HepG2 (cell line): ENCODE measurements around the gene ENDOU. TPM values are rescaled to one million over a fixed set of nuclear protein-coding genes. Genes with fewer than 3 reads are reported as not detected.

Experiments
- ATAC-seq: fragments of 200-7000 bp; cut with Tn5 transposase; 3 replicates; pipeline ENCODE4 v1.9.1; 2020; ENCODE audit warnings: mild to moderate bottlenecking, moderate library complexity
- BruUV-seq: library from RNA; stranded (reverse); fragments of 400-500 nt; replicated peaks from 2 replicates; lab custom pipeline; 2021; lab: Mats Ljungman, UMichigan
- CTCF ChIA-PET: fragments of 300-600 bp; formaldehyde crosslinking; extraction: SDS; loops from one replicate; lab custom pipeline; 2021; ENCODE audit warnings: low total read pairs, inconsistent platforms, low intra/inter-chr PET ratio; lab: Yijun Ruan, JAX
- POLR2A ChIA-PET: fragments of 350-600 bp; sonication (Branson Sonifier 250); formaldehyde crosslinking; loops from one replicate; lab custom pipeline; 2020; ENCODE audit warnings: antibody characterized with exemption, inconsistent platforms; lab: Yijun Ruan, JAX
- DNase-seq: peaks from one replicate; pipeline ENCODE4 v3.0.0-alpha.2; 2015; ENCODE audit warnings: low spot score
- FAIRE-seq: peaks from 3 replicates; lab custom pipeline; 2011; peaks lifted over from hg19 to GRCh38; lab: Jason Lieb, UNC
- H2AFZ ChIP-seq: one replicate; pipeline ENCODE4 v1.6.1; 2011; ENCODE audit warnings: low read length, inconsistent platforms
- H3K27ac ChIP-seq: fragments of 300-600 bp; 3 replicates; pipeline ENCODE4 v1.8.0; 2011; ENCODE audit warnings: mixed run types, mild to moderate bottlenecking, mixed read lengths, low read length, inconsistent platforms; ENCODE audit not compliant: insufficient read depth; ENCODE audit errors: extremely low read length
- H3K27me3 ChIP-seq, 2 experiments: fragments of 200-600 bp in 1 of 2; 2 replicates in 1 of 2; 3 replicates in 1 of 2; pipeline versions ENCODE4 v1.6.0 to v1.8.0; 2011; ENCODE audit warnings: low read length in 2 of 2, mild to moderate bottlenecking in 2 of 2, moderate library complexity in 2 of 2, inconsistent platforms in 1 of 2; ENCODE audit not compliant: insufficient read depth in 2 of 2, control insufficient read depth in 1 of 2
- H3K36me3 ChIP-seq, 2 experiments: fragments of 200-600 bp in 1 of 2; replicated peaks in 1 of 2; 2 replicates in 1 of 2; 3 replicates in 1 of 2; pipeline versions ENCODE4 v1.5.1 to v1.8.0; 2011; ENCODE audit warnings: low read length in 2 of 2, inconsistent platforms in 1 of 2; ENCODE audit not compliant: insufficient read depth in 2 of 2, control insufficient read depth in 1 of 2
- H3K4me1 ChIP-seq: 2 replicates; pipeline ENCODE4 v1.5.1; 2012; ENCODE audit warnings: low read length, inconsistent platforms; ENCODE audit not compliant: insufficient read depth
- H3K4me2 ChIP-seq: 2 replicates; pipeline ENCODE4 v1.6.0; 2011; ENCODE audit warnings: low read depth, low read length, inconsistent platforms
- H3K4me3 ChIP-seq, 3 experiments: fragments of 200-600 bp in 1 of 3; sonication (generic), shearing (Covaris generic) in 1 of 3; replicated peaks in 1 of 3; 2 replicates each; pipeline ENCODE4 v1.5.1; 2011 to 2016; ENCODE audit warnings: low read length in 3 of 3, inconsistent platforms in 2 of 3, low read depth in 2 of 3, mild to moderate bottlenecking in 2 of 3, control low read depth in 1 of 3, mixed read lengths in 1 of 3; ENCODE audit not compliant: insufficient read depth in 1 of 3
- H3K79me2 ChIP-seq: one replicate; pipeline ENCODE4 v1.6.1; 2011; ENCODE audit warnings: low read length, inconsistent platforms; ENCODE audit not compliant: insufficient read depth
- H3K9ac ChIP-seq: 2 replicates; pipeline ENCODE4 v1.6.0; 2011; ENCODE audit warnings: mild to moderate bottlenecking, low read depth, low read length, inconsistent platforms; ENCODE audit not compliant: insufficient read depth
- H3K9me3 ChIP-seq: 2 replicates; pipeline ENCODE4 v1.5.1; 2012; ENCODE audit warnings: mild to moderate bottlenecking, low read length
- H4K20me1 ChIP-seq: 2 replicates; pipeline ENCODE4 v1.6.0; 2011; ENCODE audit warnings: inconsistent platforms, mild to moderate bottlenecking, low read length, moderate library complexity; ENCODE audit not compliant: insufficient read depth
- RFX1 ChIP-seq: fragments of 450-650 bp; IDR thresholded peaks from 2 replicates; pipeline ENCODE4 v1.6.1; 2017
- ZFP36 ChIP-seq: fragments of 150-350 bp; IDR thresholded peaks from 2 replicates; pipeline ENCODE4 v1.6.1; 2018; ENCODE audit warnings: borderline replicate concordance, low read length, low read depth; ENCODE audit not compliant: partially characterized antibody
- ZFP41 ChIP-seq: sonication (generic); formaldehyde crosslinking; IDR thresholded peaks from 2 replicates; pipeline ENCODE4 v1.4.0; 2020; ENCODE audit warnings: mild to moderate bottlenecking, missing genetic modification reagents, borderline replicate concordance
- ZFY ChIP-seq: sonication (generic); formaldehyde crosslinking; IDR thresholded peaks from 2 replicates; pipeline ENCODE4 v1.4.0; 2020; ENCODE audit warnings: missing genetic modification reagents
- ZNF232 ChIP-seq: sonication (generic); formaldehyde crosslinking; IDR thresholded peaks from 2 replicates; pipeline ENCODE4 v1.4.0; 2020; ENCODE audit warnings: missing genetic modification reagents, borderline replicate concordance
- ZNF343 ChIP-seq: sonication (generic); formaldehyde crosslinking; IDR thresholded peaks from 2 replicates; pipeline ENCODE4 v1.4.0; 2020; ENCODE audit warnings: mild to moderate bottlenecking, missing genetic modification reagents
- WGBS: methylation state at CpG from one replicate; pipeline ENCODE4 v1.1.6; 2017; ENCODE audit warnings: low lambda C conversion rate; 5-methylcytosine and 5-hydroxymethylcytosine counted together
- in situ Hi-C: cut with HindIII; loops from 2 replicates; pipeline ENCODE4 v1.10.0; 2017; ENCODE audit warnings: low pct_unique_long_range_greater_than_20kb; ENCODE audit not compliant: extremely low pct_ligation_motif_present
- intact Hi-C: fragments of 100-400 bp; cut with micrococcal nuclease; formaldehyde crosslinking; loops from one replicate; pipeline ENCODE4 v1.10.0; 2022; ENCODE audit not compliant: unreplicated experiment
- polyA plus RNA-seq, 8 experiments: library from polyadenylated mRNA; depleted of rRNA in 3 of 8; stranded (reverse) in 7 of 8; unstranded in 1 of 8; fragments of >200 nt; fragmentation: Illumina TruSeq in 4 of 8; extraction: Trizol in 4 of 8; gene quantifications; 2 replicates each; pipeline versions ENCODE4 v1.2.1 to v1.2.3, GENCODE V29; 2011 to 2016; ENCODE audit warnings: low read depth in 4 of 8, missing spikeins in 1 of 8, mixed read lengths in 1 of 8; ENCODE audit not compliant: insufficient read depth in 1 of 8
- total RNA-seq, 5 experiments: library from RNA; depleted of rRNA; stranded (reverse); fragments of >200 nt; fragmentation: Illumina TruSeq; extraction: Trizol; gene quantifications; 2 replicates each; pipeline ENCODE4 v1.2.3, GENCODE V29; 2016; ENCODE audit warnings: low read depth in 1 of 5
- TF ChIP-seq, protein P1 (sequence below): sonication (generic); formaldehyde crosslinking; IDR thresholded peaks from 2 replicates; pipeline ENCODE4 v1.5.0; 2020; ENCODE audit warnings: missing genetic modification reagents
- TF ChIP-seq, protein P2 (sequence below): sonication (generic); formaldehyde crosslinking; conservative IDR thresholded peaks from 2 replicates; pipeline ENCODE4 v1.4.0; 2020; ENCODE audit warnings: missing genetic modification reagents
- TF ChIP-seq, protein P3 (sequence below): sonication (generic); formaldehyde crosslinking; IDR thresholded peaks from 2 replicates; pipeline ENCODE4 v1.5.0; 2020; ENCODE audit warnings: missing genetic modification reagents
- TF ChIP-seq, protein P4 (sequence below): sonication (generic); formaldehyde crosslinking; IDR thresholded peaks from 2 replicates; pipeline ENCODE4 v1.4.0; 2020; ENCODE audit warnings: missing genetic modification reagents
- TF ChIP-seq, protein P5 (sequence below): sonication (generic); formaldehyde crosslinking; IDR thresholded peaks from 2 replicates; pipeline ENCODE4 v1.4.0; 2020; ENCODE audit warnings: mild to moderate bottlenecking, missing genetic modification reagents, borderline replicate concordance

The ENDOU gene
- total and polyA plus RNA-seq, 2 of the 13 experiments (the other 11 are each of a cell fraction or from before 2014, with no cell fraction given), result not detected

DNA sequence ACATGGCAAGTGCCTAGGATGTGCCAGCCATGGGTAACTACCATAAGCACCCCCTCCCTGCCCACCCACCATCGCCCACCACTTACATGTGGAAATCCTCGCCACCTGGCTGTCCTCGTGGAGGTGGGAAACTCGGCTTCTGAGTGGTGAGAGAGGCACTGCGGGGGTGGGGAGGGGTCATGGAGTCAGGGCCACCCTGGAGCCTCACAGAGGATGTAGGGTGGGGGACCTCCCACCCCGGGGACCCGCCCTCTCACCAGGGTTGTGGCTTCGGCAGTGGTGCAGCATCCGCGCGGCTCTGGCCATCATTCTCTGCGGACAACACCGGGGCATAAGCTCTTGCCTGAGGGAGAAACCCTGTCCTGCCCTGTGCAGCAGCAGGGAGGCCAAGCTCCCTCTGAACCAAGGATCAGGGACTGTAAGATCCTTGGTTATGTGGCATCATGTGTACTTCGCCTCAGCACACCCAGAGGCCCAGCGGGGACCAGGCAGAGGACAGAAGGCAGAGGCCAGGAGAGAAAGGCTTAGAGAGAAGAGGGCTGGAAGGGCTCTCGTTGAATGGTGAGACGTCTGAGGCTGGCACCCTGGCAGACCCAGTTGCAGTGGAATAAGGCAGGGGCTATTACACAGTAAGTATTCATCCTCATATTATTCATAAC is 12.8 kb upstream of the ENDOU start:
- 15% methylated on average over 10 of the region's 17 CpGs for WGBS
- H3K4me3 ChIP-seq, result no peak overlapping the region
- POLR2A ChIA-PET, result no interaction called here

More for the DNA sequence above, 12.8 kb upstream of the ENDOU start:
- DNase-seq (no peak), ATAC-seq (no peak), FAIRE-seq (no peak)
- no peaks in the 10 kb centered on the region for H3K36me3 ChIP-seq
- CTCF ChIA-PET, result no interaction called here
- H2AFZ ChIP-seq, result no peak overlapping the region
- peaks cover 32% of the 10 kb centered on the region for H3K4me1 ChIP-seq
- no peaks in the 10 kb centered on the region for H3K9me3 ChIP-seq
- no peak overlapping the region for H3K9ac ChIP-seq
- no peaks in the 10 kb centered on the region for H4K20me1 ChIP-seq
- no peak overlapping the region for H3K27ac ChIP-seq
- BruUV-seq, result no TSS peak
- H3K27me3 ChIP-seq, result peaks cover 8 to 36% of the 10 kb centered on the region in 2 experiments
- no peak overlapping the region for H3K4me2 ChIP-seq
- TF ChIP-seq, protein P1, sequence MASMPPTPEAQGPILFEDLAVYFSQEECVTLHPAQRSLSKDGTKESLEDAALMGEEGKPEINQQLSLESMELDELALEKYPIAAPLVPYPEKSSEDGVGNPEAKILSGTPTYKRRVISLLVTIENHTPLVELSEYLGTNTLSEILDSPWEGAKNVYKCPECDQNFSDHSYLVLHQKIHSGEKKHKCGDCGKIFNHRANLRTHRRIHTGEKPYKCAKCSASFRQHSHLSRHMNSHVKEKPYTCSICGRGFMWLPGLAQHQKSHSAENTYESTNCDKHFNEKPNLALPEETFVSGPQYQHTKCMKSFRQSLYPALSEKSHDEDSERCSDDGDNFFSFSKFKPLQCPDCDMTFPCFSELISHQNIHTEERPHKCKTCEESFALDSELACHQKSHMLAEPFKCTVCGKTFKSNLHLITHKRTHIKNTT, result no peak
- TF ChIP-seq, protein P2, sequence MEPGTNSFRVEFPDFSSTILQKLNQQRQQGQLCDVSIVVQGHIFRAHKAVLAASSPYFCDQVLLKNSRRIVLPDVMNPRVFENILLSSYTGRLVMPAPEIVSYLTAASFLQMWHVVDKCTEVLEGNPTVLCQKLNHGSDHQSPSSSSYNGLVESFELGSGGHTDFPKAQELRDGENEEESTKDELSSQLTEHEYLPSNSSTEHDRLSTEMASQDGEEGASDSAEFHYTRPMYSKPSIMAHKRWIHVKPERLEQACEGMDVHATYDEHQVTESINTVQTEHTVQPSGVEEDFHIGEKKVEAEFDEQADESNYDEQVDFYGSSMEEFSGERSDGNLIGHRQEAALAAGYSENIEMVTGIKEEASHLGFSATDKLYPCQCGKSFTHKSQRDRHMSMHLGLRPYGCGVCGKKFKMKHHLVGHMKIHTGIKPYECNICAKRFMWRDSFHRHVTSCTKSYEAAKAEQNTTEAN (CRISPR knock-in tag), result no peak
- no peak for TF ChIP-seq ZFP41 (CRISPR knock-in tag)
- TF ChIP-seq RFX1, result no peak
- no peak for TF ChIP-seq ZFP36
- no peak for TF ChIP-seq ZNF343
- no peak for TF ChIP-seq ZFY (CRISPR knock-in tag)
- TF ChIP-seq, protein P3, sequence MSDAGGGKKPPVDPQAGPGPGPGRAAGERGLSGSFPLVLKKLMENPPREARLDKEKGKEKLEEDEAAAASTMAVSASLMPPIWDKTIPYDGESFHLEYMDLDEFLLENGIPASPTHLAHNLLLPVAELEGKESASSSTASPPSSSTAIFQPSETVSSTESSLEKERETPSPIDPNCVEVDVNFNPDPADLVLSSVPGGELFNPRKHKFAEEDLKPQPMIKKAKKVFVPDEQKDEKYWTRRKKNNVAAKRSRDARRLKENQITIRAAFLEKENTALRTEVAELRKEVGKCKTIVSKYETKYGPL (CRISPR knock-in tag), result no peak
- no peak for TF ChIP-seq ZNF232 (CRISPR knock-in tag)
- TF ChIP-seq, protein P4, sequence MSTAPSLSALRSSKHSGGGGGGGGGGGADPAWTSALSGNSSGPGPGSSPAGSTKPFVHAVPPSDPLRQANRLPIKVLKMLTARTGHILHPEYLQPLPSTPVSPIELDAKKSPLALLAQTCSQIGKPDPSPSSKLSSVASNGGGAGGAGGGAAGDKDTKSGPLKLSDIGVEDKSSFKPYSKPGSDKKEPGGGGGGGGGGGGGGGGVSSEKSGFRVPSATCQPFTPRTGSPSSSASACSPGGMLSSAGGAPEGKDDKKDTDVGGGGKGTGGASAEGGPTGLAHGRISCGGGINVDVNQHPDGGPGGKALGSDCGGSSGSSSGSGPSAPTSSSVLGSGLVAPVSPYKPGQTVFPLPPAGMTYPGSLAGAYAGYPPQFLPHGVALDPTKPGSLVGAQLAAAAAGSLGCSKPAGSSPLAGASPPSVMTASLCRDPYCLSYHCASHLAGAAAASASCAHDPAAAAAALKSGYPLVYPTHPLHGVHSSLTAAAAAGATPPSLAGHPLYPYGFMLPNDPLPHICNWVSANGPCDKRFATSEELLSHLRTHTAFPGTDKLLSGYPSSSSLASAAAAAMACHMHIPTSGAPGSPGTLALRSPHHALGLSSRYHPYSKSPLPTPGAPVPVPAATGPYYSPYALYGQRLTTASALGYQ (CRISPR knock-in tag), result no peak
- TF ChIP-seq, protein P5, sequence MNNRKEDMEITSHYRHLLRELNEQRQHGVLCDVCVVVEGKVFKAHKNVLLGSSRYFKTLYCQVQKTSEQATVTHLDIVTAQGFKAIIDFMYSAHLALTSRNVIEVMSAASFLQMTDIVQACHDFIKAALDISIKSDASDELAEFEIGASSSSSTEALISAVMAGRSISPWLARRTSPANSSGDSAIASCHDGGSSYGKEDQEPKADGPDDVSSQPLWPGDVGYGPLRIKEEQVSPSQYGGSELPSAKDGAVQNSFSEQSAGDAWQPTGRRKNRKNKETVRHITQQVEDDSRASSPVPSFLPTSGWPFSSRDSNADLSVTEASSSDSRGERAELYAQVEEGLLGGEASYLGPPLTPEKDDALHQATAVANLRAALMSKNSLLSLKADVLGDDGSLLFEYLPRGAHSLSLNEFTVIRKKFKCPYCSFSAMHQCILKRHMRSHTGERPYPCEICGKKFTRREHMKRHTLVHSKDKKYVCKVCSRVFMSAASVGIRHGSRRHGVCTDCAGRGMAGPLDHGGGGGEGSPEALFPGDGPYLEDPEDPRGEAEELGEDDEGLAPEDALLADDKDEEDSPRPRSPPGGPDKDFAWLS (CRISPR knock-in tag), result no peak
- no peaks in the 10 kb centered on the region for H3K79me2 ChIP-seq
- in situ Hi-C loops, result no loop called here
- intact Hi-C loops, result no loop called here
